ENCODE data around the gene BET1.

- no peak for TF ChIP-seq POLR2AphosphoS5 (IDR thresholded peaks at IDR 0.05; ENCODE audit: low read depth, low read length)
- TF ChIP-seq, protein P1, sequence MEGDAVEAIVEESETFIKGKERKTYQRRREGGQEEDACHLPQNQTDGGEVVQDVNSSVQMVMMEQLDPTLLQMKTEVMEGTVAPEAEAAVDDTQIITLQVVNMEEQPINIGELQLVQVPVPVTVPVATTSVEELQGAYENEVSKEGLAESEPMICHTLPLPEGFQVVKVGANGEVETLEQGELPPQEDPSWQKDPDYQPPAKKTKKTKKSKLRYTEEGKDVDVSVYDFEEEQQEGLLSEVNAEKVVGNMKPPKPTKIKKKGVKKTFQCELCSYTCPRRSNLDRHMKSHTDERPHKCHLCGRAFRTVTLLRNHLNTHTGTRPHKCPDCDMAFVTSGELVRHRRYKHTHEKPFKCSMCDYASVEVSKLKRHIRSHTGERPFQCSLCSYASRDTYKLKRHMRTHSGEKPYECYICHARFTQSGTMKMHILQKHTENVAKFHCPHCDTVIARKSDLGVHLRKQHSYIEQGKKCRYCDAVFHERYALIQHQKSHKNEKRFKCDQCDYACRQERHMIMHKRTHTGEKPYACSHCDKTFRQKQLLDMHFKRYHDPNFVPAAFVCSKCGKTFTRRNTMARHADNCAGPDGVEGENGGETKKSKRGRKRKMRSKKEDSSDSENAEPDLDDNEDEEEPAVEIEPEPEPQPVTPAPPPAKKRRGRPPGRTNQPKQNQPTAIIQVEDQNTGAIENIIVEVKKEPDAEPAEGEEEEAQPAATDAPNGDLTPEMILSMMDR (IDR thresholded peaks at IDR 0.05) = no peak
- TF ChIP-seq TCF7L2 (IDR thresholded peaks at IDR 0.05; ENCODE audit: low read depth, low read length) = no peak
These were observed 25.8 kb upstream of the BET1 start for GRCh38 chr7:94029976-94030375.
